Loucy (cell line): ENCODE results near the gene PHF14.

Source experiments
- H2AFZ ChIP-seq: fragments of 200-600 bp; sonication (generic); 2 replicates; pipeline ENCODE4 v1.6.0; 2016; ENCODE audit warnings: antibody characterized with exemption, mild to moderate bottlenecking, low read length, moderate library complexity
- H3F3A ChIP-seq: fragments of 200-600 bp; 2 replicates; pipeline ENCODE4 v1.6.0; 2016; ENCODE audit warnings: antibody characterized with exemption, low read depth, mild to moderate bottlenecking
- H3K27me3 ChIP-seq: fragments of 200-600 bp; sonication (generic); 2 replicates; pipeline ENCODE4 v1.6.1; 2014; ENCODE audit warnings: low read length, mild to moderate bottlenecking; ENCODE audit not compliant: insufficient read depth, poor library complexity, severe bottlenecking
- H3K36me3 ChIP-seq: fragments of 200-600 bp; sonication (generic); 2 replicates; pipeline ENCODE4 v1.6.1; 2016; ENCODE audit warnings: low read length; ENCODE audit not compliant: insufficient read depth
- H3K4me1 ChIP-seq: fragments of 200-600 bp; sonication (generic); 2 replicates; pipeline ENCODE4 v1.5.1; 2014; ENCODE audit warnings: low read length, mild to moderate bottlenecking; ENCODE audit not compliant: insufficient read depth, poor library complexity, severe bottlenecking
- H3K4me2 ChIP-seq: fragments of 200-600 bp; sonication (generic); 2 replicates; pipeline ENCODE4 v1.6.0; 2014; ENCODE audit warnings: antibody characterized with exemption, low read length, low read depth, mild to moderate bottlenecking; ENCODE audit not compliant: poor library complexity, severe bottlenecking
- H3K4me3 ChIP-seq: fragments of 200-600 bp; sonication (generic); 2 replicates; pipeline ENCODE4 v1.5.1; 2014; ENCODE audit warnings: low read length, mild to moderate bottlenecking, mixed read lengths; ENCODE audit not compliant: poor library complexity, severe bottlenecking
- H3K79me2 ChIP-seq: fragments of 200-600 bp; sonication (generic); 2 replicates; pipeline ENCODE4 v1.6.1; 2014; ENCODE audit warnings: low read length; ENCODE audit not compliant: insufficient read depth
- H3K9ac ChIP-seq: fragments of 200-600 bp; sonication (generic); 2 replicates; pipeline ENCODE4 v1.6.0; 2014; ENCODE audit warnings: mild to moderate bottlenecking, low read depth, low read length, moderate library complexity; ENCODE audit not compliant: poor library complexity, severe bottlenecking
- H3K9me2 ChIP-seq: fragments of 200-600 bp; sonication (generic); replicated peaks from 2 replicates; pipeline ENCODE4 v1.6.1; 2016; ENCODE audit warnings: low read depth, low read length, mixed read lengths
- H3K9me3 ChIP-seq: fragments of 200-600 bp; sonication (generic); 2 replicates; pipeline ENCODE4 v1.6.1; 2014; ENCODE audit warnings: mild to moderate bottlenecking, antibody characterized with exemption, low read length, low read depth; ENCODE audit not compliant: insufficient read depth
- H4K20me1 ChIP-seq: fragments of 200-600 bp; sonication (generic); 2 replicates; pipeline ENCODE4 v1.6.0; 2014; ENCODE audit warnings: antibody characterized with exemption, low read length, mild to moderate bottlenecking; ENCODE audit not compliant: insufficient read depth, poor library complexity, severe bottlenecking
- CTCF ChIP-seq: fragments of 200-600 bp; sonication (generic); conservative IDR thresholded peaks from 2 replicates; pipeline ENCODE4 v1.5.1; 2014; ENCODE audit warnings: mild to moderate bottlenecking, antibody characterized with exemption, low read length
- EZH2phosphoT487 ChIP-seq: fragments of 200-600 bp; IDR thresholded peaks from 2 replicates; pipeline ENCODE4 v1.6.1; 2018; ENCODE audit warnings: antibody characterized with exemption, mild to moderate bottlenecking, moderate library complexity, borderline replicate concordance

The PHF14 gene

DNA sequence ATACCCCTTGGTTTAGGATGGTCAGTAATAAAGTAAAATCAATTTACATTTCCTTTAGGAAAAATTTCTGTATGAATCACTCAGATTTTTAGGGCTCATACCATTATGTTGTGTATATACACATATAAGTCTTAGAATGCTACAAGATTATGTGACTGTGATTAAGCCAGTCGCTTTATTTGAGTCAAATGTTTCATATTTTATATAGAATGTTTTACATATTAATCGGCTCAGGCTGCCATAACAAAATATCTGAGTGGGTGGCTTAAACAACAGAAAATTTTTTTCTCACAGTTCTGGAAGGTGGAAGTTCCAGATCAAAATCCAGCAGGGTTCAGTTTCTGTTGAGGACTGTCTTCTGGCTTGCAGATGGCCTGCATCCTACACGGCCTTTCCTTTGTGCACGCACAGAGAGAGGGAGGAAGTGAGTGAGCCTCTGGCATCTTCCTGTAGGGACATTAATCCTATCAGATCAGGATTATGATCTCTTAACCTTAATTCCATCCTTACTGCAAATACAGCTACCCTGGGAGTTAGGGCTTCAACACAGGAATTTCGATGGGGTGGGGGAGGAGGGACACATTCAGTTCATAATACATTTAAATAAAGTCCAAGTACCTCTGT lies 198.0 kb downstream of the PHF14 start:
- H3K36me3 ChIP-seq, result no peaks in the 10 kb centered on the region
- no peaks in the 10 kb centered on the region for H3K4me1 ChIP-seq
- no peak overlapping the region for H2AFZ ChIP-seq
- no peaks in the 10 kb centered on the region for H3F3A ChIP-seq
- H3K4me3 ChIP-seq, result no peak overlapping the region
- H3K9ac ChIP-seq, result no peak overlapping the region
- no peaks in the 10 kb centered on the region for H3K27me3 ChIP-seq
- H4K20me1 ChIP-seq, result no peaks in the 10 kb centered on the region
- no peaks in the 10 kb centered on the region for H3K79me2 ChIP-seq
- no peaks in the 10 kb centered on the region for H3K9me3 ChIP-seq
- TF ChIP-seq EZH2phosphoT487 (no peak), CTCF (no peak)
- no peak overlapping the region for H3K4me2 ChIP-seq
- no peaks in the 10 kb centered on the region for H3K9me2 ChIP-seq

DNA sequence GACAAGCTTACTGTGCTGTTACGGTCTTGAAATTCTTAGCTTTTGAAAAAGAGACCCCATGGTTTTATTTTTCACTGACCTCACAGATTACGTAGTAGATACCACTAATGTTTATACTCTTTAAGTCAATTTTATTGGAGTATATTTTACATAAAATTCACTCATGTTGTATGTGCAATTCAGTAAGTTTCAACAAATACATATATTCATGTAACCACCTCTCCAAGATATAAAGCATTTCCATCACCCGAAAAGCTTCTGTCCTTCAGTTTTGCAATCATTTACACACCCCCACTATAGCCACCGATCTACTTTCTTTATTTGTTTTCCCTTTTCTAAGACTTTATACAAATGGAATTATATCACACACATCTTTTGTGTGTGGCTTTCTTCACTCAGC lies 199.2 kb downstream of the PHF14 start:
- no peaks in the 10 kb centered on the region for H3K36me3 ChIP-seq
- H3K4me3 ChIP-seq, result no peak overlapping the region
- no peak for TF ChIP-seq EZH2phosphoT487
- TF ChIP-seq CTCF, result no peak
- no peak overlapping the region for H3K9ac ChIP-seq
- H2AFZ ChIP-seq, result no peak overlapping the region
- no peaks in the 10 kb centered on the region for H3K4me1 ChIP-seq
- H3K79me2 ChIP-seq, result no peaks in the 10 kb centered on the region
- H3K27me3 ChIP-seq, result no peaks in the 10 kb centered on the region
- no peaks in the 10 kb centered on the region for H3K9me2 ChIP-seq
- H3K4me2 ChIP-seq, result no peak overlapping the region
- H3F3A ChIP-seq, result no peaks in the 10 kb centered on the region
- no peaks in the 10 kb centered on the region for H3K9me3 ChIP-seq
- no peaks in the 10 kb centered on the region for H4K20me1 ChIP-seq

- Histone ChIP-seq H2AFZ (no peak overlapping the region), H3K9me3 (no peaks in the 10 kb centered on the region), H3K79me2 (no peaks in the 10 kb centered on the region), H3K9me2 (no peaks in the 10 kb centered on the region), H3K36me3 (no peaks in the 10 kb centered on the region), H3K27me3 (no peaks in the 10 kb centered on the region), H4K20me1 (no peaks in the 10 kb centered on the region), H3K4me3 (no peak overlapping the region), H3K4me1 (no peaks in the 10 kb centered on the region), H3K4me2 (no peak overlapping the region), H3K9ac (no peak overlapping the region), H3F3A (no peaks in the 10 kb centered on the region)
- TF ChIP-seq CTCF (no peak), EZH2phosphoT487 (no peak)
These were observed 201.7 kb downstream of the PHF14 start for GRCh38 chr7:11175371-11175770.
